ENCODE results near the gene AIM2.
A peak's percentile ranks its signal among the peaks of the same experiment; 100 is the strongest.

The AIM2 gene

GRCh38 chr1:159023723-159024122 lies 52.8 kb downstream of the AIM2 start:
- DNase-seq: no peak

DNA sequence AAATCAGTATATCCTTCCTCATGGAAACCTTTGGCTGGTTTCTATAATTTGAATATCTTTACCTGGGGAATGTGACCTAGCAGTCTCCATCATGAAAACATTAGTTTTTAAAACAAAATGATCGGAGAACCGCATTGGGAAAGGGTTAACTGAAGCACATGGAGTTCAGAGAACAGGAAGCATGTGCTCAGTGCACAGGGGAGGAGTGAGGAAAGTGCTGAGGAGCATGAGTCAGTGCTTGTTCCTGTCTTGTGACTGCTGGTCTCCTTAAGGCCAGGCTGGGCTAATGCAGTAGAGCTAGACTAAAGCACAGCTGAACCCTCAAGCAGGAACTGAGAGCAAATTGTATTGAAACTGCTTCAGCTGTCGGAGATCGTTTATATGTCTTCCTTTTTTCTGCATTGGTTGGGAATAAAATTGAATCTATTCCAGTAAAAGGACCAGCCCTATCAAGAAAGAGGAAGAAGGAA lies 61.1 kb downstream of the AIM2 start:
- peak in 13 of 56 donors; percentile 5 to 50 (median 13) for DNase-seq

DNA sequence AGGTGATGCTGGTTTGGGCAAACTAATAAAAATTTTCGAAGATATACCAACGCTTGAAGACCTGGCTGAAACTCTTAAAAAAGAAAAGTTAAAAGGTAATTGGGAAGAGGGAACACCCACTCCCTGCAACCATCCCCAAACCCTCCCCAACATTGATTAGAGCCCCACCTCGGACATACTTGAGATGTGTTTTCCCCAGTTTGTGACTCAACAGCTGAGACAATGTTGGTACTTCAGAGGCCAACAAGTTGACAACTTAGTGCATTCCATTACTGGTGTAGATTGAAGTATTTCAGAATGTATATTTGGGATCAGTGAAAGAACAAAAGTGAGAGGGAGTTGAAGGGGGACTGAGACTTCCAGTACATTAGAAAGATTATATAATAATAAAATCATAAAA lies 61.7 kb downstream of the AIM2 start:
- DNase-seq: no peak

DNA sequence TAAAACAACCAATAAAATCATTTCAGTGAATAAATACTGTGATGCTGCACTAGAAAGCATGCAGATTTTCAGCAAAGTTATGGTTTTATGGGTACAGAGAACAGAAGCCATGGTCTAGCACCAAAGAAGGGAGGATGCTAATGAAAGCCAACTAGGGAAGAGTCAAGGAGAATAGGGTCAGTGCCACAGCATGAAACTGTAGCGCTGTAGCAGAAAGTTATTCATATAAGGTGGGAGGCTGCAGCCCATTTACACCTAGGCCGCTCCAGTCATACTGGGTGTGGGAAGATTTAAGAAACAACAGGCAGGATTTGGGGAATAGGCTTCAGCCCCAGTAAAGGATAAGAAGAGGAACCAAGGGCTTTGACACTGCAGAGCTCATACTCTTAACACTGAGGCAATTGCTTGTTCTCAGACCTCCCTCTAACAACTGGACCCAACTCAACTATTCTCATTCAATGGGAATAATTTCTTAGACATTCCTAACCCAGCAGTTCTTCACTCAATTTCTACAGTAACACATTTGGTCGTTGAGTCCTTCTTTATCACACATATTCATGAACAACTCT lies 62.5 kb downstream of the AIM2 start:
- DNase-seq: no peak

GRCh38 chr1:159012495-159012894 lies 64.1 kb downstream of the AIM2 start:
- DNase-seq: no peak

Measured in nucleus accumbens (tissue), 56 donors.